GM12892 (cell line): ENCODE data around the gene TSPAN10. TPM values are rescaled to one million over a fixed set of nuclear protein-coding genes. Genes with fewer than 3 reads are reported as not detected.

ENCODE experiments used
- DNase-seq: peaks from one replicate; pipeline ENCODE4 v3.0.0; 2011; ENCODE audit not compliant: insufficient read length
- FAIRE-seq: peaks from 2 replicates; lab custom pipeline; 2011; peaks lifted over from hg19 to GRCh38; lab: Jason Lieb, UNC
- POLR2A ChIP-seq: IDR thresholded peaks from 2 replicates; pipeline ENCODE4 v1.6.1; 2011; ENCODE audit warnings: low read depth, low read length, control low read depth
- POLR2AphosphoS5 ChIP-seq: IDR thresholded peaks from 2 replicates; pipeline ENCODE4 v1.6.1; 2011; ENCODE audit warnings: low read depth, low read length, control low read depth
- TAF1 ChIP-seq: IDR thresholded peaks from 2 replicates; pipeline ENCODE4 v1.6.1; 2011; ENCODE audit warnings: low read depth, mild to moderate bottlenecking, control low read depth, low read length, borderline replicate concordance
- polyA plus RNA-seq: library from polyadenylated mRNA; unstranded; fragments of >200 nt; gene quantifications from one replicate; pipeline ENCODE4 v1.2.1, GENCODE V29; 2012; ENCODE audit warnings: missing spikeins, inconsistent platforms; ENCODE audit not compliant: missing spikeins

Gene TSPAN10
- 0.45 TPM for polyA plus RNA-seq

GRCh38 chr17:81636505-81637288, at the start of gene TSPAN10, which contains the start of gene NPLOC4:
TSPAN10 (plus strand) TSS chr17:81637196; CDS start chr17:81642413, 5,217 bp downstream.
NPLOC4 (minus strand) TSS chr17:81637112; CDS start chr17:81636930, 182 bp downstream.
- DNase-seq (peak; percentile 94), FAIRE-seq (peak; percentile 93)
- peak; percentile 64; the same call in 1 of the 2 replicates for TF ChIP-seq POLR2AphosphoS5
- peak; percentile 90; the same call in 1 of the 2 replicates for TF ChIP-seq POLR2A
- peak; percentile 96 for TF ChIP-seq TAF1

- TF ChIP-seq POLR2A (no peak), POLR2AphosphoS5 (no peak), TAF1 (no peak)
- DNase-seq (no peak), FAIRE-seq (no peak)
These were observed 47.4 kb upstream of the TSPAN10 start for GRCh38 chr17:81589612-81590011.

- FAIRE-seq (no peak), DNase-seq (no peak)
- no peak for TF ChIP-seq TAF1
- peak; percentile 28; the same call in 1 of the 2 replicates for TF ChIP-seq POLR2A
These were observed 46.9 kb upstream of the TSPAN10 start for GRCh38 chr17:81590121-81590520.

GRCh38 chr17:81591971-81592370, 45.0 kb upstream of the TSPAN10 start:
- DNase-seq = no peak
- TF ChIP-seq TAF1 (no peak), POLR2A (no peak), POLR2AphosphoS5 (no peak)
- FAIRE-seq = no peak

- no peak for TF ChIP-seq POLR2AphosphoS5
- TF ChIP-seq TAF1 = no peak
- no peak for TF ChIP-seq POLR2A
- DNase-seq (no peak), FAIRE-seq (no peak)
These were observed 43.7 kb upstream of the TSPAN10 start for GRCh38 chr17:81593105-81593871.

GRCh38 chr17:81599719-81600486, 37.1 kb upstream of the TSPAN10 start:
- FAIRE-seq (no peak), DNase-seq (no peak)
- no peak for TF ChIP-seq TAF1
- TF ChIP-seq POLR2A = no peak
- no peak for TF ChIP-seq POLR2AphosphoS5

- TF ChIP-seq POLR2A = no peak
- TF ChIP-seq TAF1 = no peak
- TF ChIP-seq POLR2AphosphoS5 = no peak
- peak; percentile 88 for FAIRE-seq
- DNase-seq = no peak
These were observed 35.4 kb upstream of the TSPAN10 start for GRCh38 chr17:81601525-81602120.

GRCh38 chr17:81603846-81604610, 33.0 kb upstream of the TSPAN10 start:
- FAIRE-seq = no peak
- TF ChIP-seq POLR2A (no peak), POLR2AphosphoS5 (no peak), TAF1 (no peak)
- no peak for DNase-seq

GRCh38 chr17:81607431-81607830, 29.6 kb upstream of the TSPAN10 start:
- DNase-seq (no peak), FAIRE-seq (no peak)
- TF ChIP-seq POLR2A = no peak
- no peak for TF ChIP-seq TAF1

- no peak for FAIRE-seq
- TF ChIP-seq TAF1 (no peak), POLR2AphosphoS5 (no peak), POLR2A (no peak)
- no peak for DNase-seq
These were observed 28.9 kb upstream of the TSPAN10 start for GRCh38 chr17:81608082-81608481.

- FAIRE-seq = no peak
These were observed 28.4 kb upstream of the TSPAN10 start for GRCh38 chr17:81608605-81609004.

More at GRCh38 chr17:81608605-81609004, 28.4 kb upstream of the TSPAN10 start:
- TF ChIP-seq TAF1 (no peak), POLR2AphosphoS5 (no peak), POLR2A (no peak)
- DNase-seq = no peak
